ENCODE results near the gene ITGAL. TPM values are rescaled to one million over a fixed set of nuclear protein-coding genes. Genes with fewer than 3 reads are reported as not detected.
"Not testable (repeated sequence)": the region's sequence is repeated elsewhere in the genome, so short reads cannot be mapped to it uniquely, and the experiment has no call there.

The ITGAL gene
- polyA plus RNA-seq, 1 donor (not counting 4 experiments of a cell fraction or from before 2014, with no cell fraction given), result not detected

- H3K9me1 ChIP-seq (ENCODE audit: control insufficient read depth, extremely low read depth, insufficient read depth, low read length), result no peaks in the 10 kb centered on the region
- FAIRE-seq, result no peak
- H3K79me2 ChIP-seq (ENCODE audit: control insufficient read depth, insufficient read depth, low read length), result no peaks in the 10 kb centered on the region
- no peak overlapping the region for H2AFZ ChIP-seq (ENCODE audit: control insufficient read depth, low read length)
- H3K9me3 ChIP-seq (ENCODE audit: control insufficient read depth, low read depth, low read length), result no peaks in the 10 kb centered on the region
- H4K20me1 ChIP-seq (ENCODE audit: control insufficient read depth, extremely low read depth, insufficient read depth, low read length), result no peaks in the 10 kb centered on the region
- H3K4me3 ChIP-seq (ENCODE audit: control insufficient read depth in 2 of 3, extremely low read depth in 1 of 3, insufficient read depth in 2 of 3, low read depth in 1 of 3, low read length in 3 of 3), result no peak overlapping the region
- no peaks in the 10 kb centered on the region for H3K36me3 ChIP-seq (ENCODE audit: control insufficient read depth in 2 of 2, extremely low read depth in 1 of 2, insufficient read depth in 2 of 2, low read length in 2 of 2)
- H3K4me2 ChIP-seq (ENCODE audit: control insufficient read depth, extremely low read depth, insufficient read depth, low read depth, low read length), result no peak overlapping the region
- dilution Hi-C loops (cut with MboI; ENCODE audit: extremely low pct_ligation_motif_present, low sequenced_read_pairs), result no loop called here
- peaks cover 4% of the 10 kb centered on the region for H3K4me1 ChIP-seq (ENCODE audit: control insufficient read depth, extremely low read depth, insufficient read depth, low read length)
- TF ChIP-seq EZH2 (IDR thresholded peaks at IDR 0.05; ENCODE audit: low read length) (no peak), CTCF (optimal IDR thresholded peaks at IDR 0.05 in 1 of 3, IDR thresholded peaks at IDR 0.05 in 1 of 3, conservative IDR thresholded peaks at IDR 0.05 in 1 of 3; ENCODE audit: extremely low read depth in 1 of 3, insufficient read depth in 2 of 3, low read length in 3 of 3) (no peak)
- no peak for DNase-seq (ENCODE audit: low read depth, low spot score)
- H3K27ac ChIP-seq (ENCODE audit: control insufficient read depth, insufficient read depth, low read length), result no peak overlapping the region
- no peaks in the 10 kb centered on the region for H3K27me3 ChIP-seq (ENCODE audit: control insufficient read depth, extremely low read depth, insufficient read depth, low read length)
- no peak overlapping the region for H3K9ac ChIP-seq (ENCODE audit: control insufficient read depth, extremely low read depth, insufficient read depth, low read length)
Observed at GRCh38 chr16:30521873-30522641, 49.5 kb downstream of the ITGAL start.

- H3K4me2 ChIP-seq (ENCODE audit: control insufficient read depth, extremely low read depth, insufficient read depth, low read depth, low read length); H3K79me2 ChIP-seq (ENCODE audit: control insufficient read depth, insufficient read depth, low read length); FAIRE-seq; H2AFZ ChIP-seq (ENCODE audit: control insufficient read depth, low read length); dilution Hi-C loops (cut with MboI; ENCODE audit: extremely low pct_ligation_motif_present, low sequenced_read_pairs); H3K9ac ChIP-seq (ENCODE audit: control insufficient read depth, extremely low read depth, insufficient read depth, low read length); H3K4me1 ChIP-seq (ENCODE audit: control insufficient read depth, extremely low read depth, insufficient read depth, low read length); H3K27ac ChIP-seq (ENCODE audit: control insufficient read depth, insufficient read depth, low read length); H3K4me3 ChIP-seq (ENCODE audit: control insufficient read depth in 2 of 3, extremely low read depth in 1 of 3, insufficient read depth in 2 of 3, low read depth in 1 of 3, low read length in 3 of 3); H4K20me1 ChIP-seq (ENCODE audit: control insufficient read depth, extremely low read depth, insufficient read depth, low read length); DNase-seq (ENCODE audit: low read depth, low spot score); H3K27me3 ChIP-seq (ENCODE audit: control insufficient read depth, extremely low read depth, insufficient read depth, low read length); H3K36me3 ChIP-seq (ENCODE audit: control insufficient read depth in 2 of 2, extremely low read depth in 1 of 2, insufficient read depth in 2 of 2, low read length in 2 of 2); H3K9me1 ChIP-seq (ENCODE audit: control insufficient read depth, extremely low read depth, insufficient read depth, low read length); H3K9me3 ChIP-seq (ENCODE audit: control insufficient read depth, low read depth, low read length): not testable (repeated sequence)
Observed at GRCh38 chr16:30522702-30523463, 50.3 kb downstream of the ITGAL start.

All from keratinocyte (primary cell).